Measurements from ENCODE around the gene SLC25A38.
"Not testable (repeated sequence)": the region's sequence is repeated elsewhere in the genome, so short reads cannot be mapped to it uniquely, and the experiment has no call there.

SLC25A38 gene

GRCh38 chr3:39353168-39353927 is 29.8 kb upstream of the SLC25A38 start:
- H3K4me3 Mint-ChIP-seq; ATAC-seq; H3K4me1 Mint-ChIP-seq; H3K9me3 Mint-ChIP-seq; DNase-seq; H3K27ac Mint-ChIP-seq; H3K36me3 Mint-ChIP-seq (ENCODE audit: low read depth); H3K27me3 Mint-ChIP-seq: not testable (repeated sequence)

- no peaks in the 10 kb centered on the region for H3K27me3 Mint-ChIP-seq
- ATAC-seq (no peak), DNase-seq (no peak)
- no peak overlapping the region for H3K27ac Mint-ChIP-seq
- no peaks in the 10 kb centered on the region for H3K9me3 Mint-ChIP-seq
- H3K4me1 Mint-ChIP-seq, result peaks cover 34% of the 10 kb centered on the region
- H3K36me3 Mint-ChIP-seq (ENCODE audit: low read depth), result no peaks in the 10 kb centered on the region
- H3K4me3 Mint-ChIP-seq, result no peak overlapping the region
These were observed 24.8 kb upstream of the SLC25A38 start for GRCh38 chr3:39358333-39358732.

GRCh38 chr3:39361252-39361927 is 21.8 kb upstream of the SLC25A38 start:
- H3K4me1 Mint-ChIP-seq, result peaks cover 37% of the 10 kb centered on the region
- no peaks in the 10 kb centered on the region for H3K9me3 Mint-ChIP-seq
- no peaks in the 10 kb centered on the region for H3K36me3 Mint-ChIP-seq (ENCODE audit: low read depth)
- peak overlapping the region; percentile 62 for H3K4me3 Mint-ChIP-seq
- ATAC-seq (peak; percentile 91), DNase-seq (peak; percentile 47)
- H3K27me3 Mint-ChIP-seq, result no peaks in the 10 kb centered on the region
- peak overlapping the region; percentile 65 for H3K27ac Mint-ChIP-seq

GRCh38 chr3:39362192-39362591 is 21.0 kb upstream of the SLC25A38 start:
- Mint-ChIP-seq H3K27me3 (no peaks in the 10 kb centered on the region), H3K4me1 (peaks cover 37% of the 10 kb centered on the region), H3K9me3 (no peaks in the 10 kb centered on the region), H3K4me3 (no peak overlapping the region), H3K27ac (peak overlapping the region; percentile 18), H3K36me3 (ENCODE audit: low read depth) (no peaks in the 10 kb centered on the region)
- DNase-seq (no peak), ATAC-seq (peak; percentile 13)

GRCh38 chr3:39362812-39363211 is 20.4 kb upstream of the SLC25A38 start:
- ATAC-seq (no peak), DNase-seq (no peak)
- H3K36me3 Mint-ChIP-seq (ENCODE audit: low read depth), result no peaks in the 10 kb centered on the region
- peaks cover 36% of the 10 kb centered on the region for H3K4me1 Mint-ChIP-seq
- H3K27ac Mint-ChIP-seq, result peak overlapping the region; percentile 18
- H3K27me3 Mint-ChIP-seq, result no peaks in the 10 kb centered on the region
- no peak overlapping the region for H3K4me3 Mint-ChIP-seq
- H3K9me3 Mint-ChIP-seq, result no peaks in the 10 kb centered on the region

- H3K27me3 Mint-ChIP-seq; ATAC-seq; H3K4me3 Mint-ChIP-seq; H3K27ac Mint-ChIP-seq; DNase-seq; H3K36me3 Mint-ChIP-seq (ENCODE audit: low read depth); H3K9me3 Mint-ChIP-seq; H3K4me1 Mint-ChIP-seq: not testable (repeated sequence)
These were observed 12.7 kb upstream of the SLC25A38 start for GRCh38 chr3:39370450-39370849.

- H3K9me3 Mint-ChIP-seq, result no peaks in the 10 kb centered on the region
- DNase-seq (no peak), ATAC-seq (no peak)
- no peaks in the 10 kb centered on the region for H3K4me1 Mint-ChIP-seq
- no peaks in the 10 kb centered on the region for H3K36me3 Mint-ChIP-seq (ENCODE audit: low read depth)
- no peak overlapping the region for H3K4me3 Mint-ChIP-seq
- H3K27ac Mint-ChIP-seq, result no peak overlapping the region
- H3K27me3 Mint-ChIP-seq, result no peaks in the 10 kb centered on the region
These were observed 10.3 kb upstream of the SLC25A38 start for GRCh38 chr3:39372833-39373232.

GRCh38 chr3:39376959-39377634 is 6.1 kb upstream of the SLC25A38 start:
- Mint-ChIP-seq H3K9me3 (no peaks in the 10 kb centered on the region), H3K4me1 (peaks cover 3% of the 10 kb centered on the region), H3K27me3 (no peaks in the 10 kb centered on the region), H3K4me3 (no peak overlapping the region), H3K36me3 (ENCODE audit: low read depth) (no peaks in the 10 kb centered on the region), H3K27ac (peak overlapping the region; percentile 0)
- ATAC-seq (no peak), DNase-seq (no peak)

- Mint-ChIP-seq H3K36me3 (ENCODE audit: low read depth) (no peaks in the 10 kb centered on the region), H3K27ac (peak overlapping the region; percentile 26), H3K4me3 (no peak overlapping the region), H3K4me1 (peaks cover 12% of the 10 kb centered on the region), H3K9me3 (no peaks in the 10 kb centered on the region), H3K27me3 (no peaks in the 10 kb centered on the region)
- DNase-seq, result peak; percentile 41
- peak; percentile 76 for ATAC-seq
These were observed 5.1 kb upstream of the SLC25A38 start for GRCh38 chr3:39378088-39378487.

- no peaks in the 10 kb centered on the region for H3K9me3 Mint-ChIP-seq
- H3K4me1 Mint-ChIP-seq, result peaks cover 14% of the 10 kb centered on the region
- DNase-seq (no peak), ATAC-seq (no peak)
- H3K27me3 Mint-ChIP-seq, result no peaks in the 10 kb centered on the region
- no peaks in the 10 kb centered on the region for H3K36me3 Mint-ChIP-seq (ENCODE audit: low read depth)
- H3K4me3 Mint-ChIP-seq, result no peak overlapping the region
- no peak overlapping the region for H3K27ac Mint-ChIP-seq
These were observed 4.0 kb upstream of the SLC25A38 start for GRCh38 chr3:39378957-39379777.

- Mint-ChIP-seq H3K27me3 (no peaks in the 10 kb centered on the region), H3K4me3 (no peak overlapping the region), H3K9me3 (no peaks in the 10 kb centered on the region), H3K27ac (no peak overlapping the region), H3K4me1 (peaks cover 20% of the 10 kb centered on the region), H3K36me3 (ENCODE audit: low read depth) (peaks cover 2% of the 10 kb centered on the region)
- ATAC-seq (no peak), DNase-seq (no peak)
These were observed 3.4 kb upstream of the SLC25A38 start for GRCh38 chr3:39379778-39380155.

GRCh38 chr3:39381432-39381831 is 1.7 kb upstream of the SLC25A38 start:
- H3K4me1 Mint-ChIP-seq, result peaks cover 36% of the 10 kb centered on the region
- H3K4me3 Mint-ChIP-seq, result no peak overlapping the region
- peaks cover 8% of the 10 kb centered on the region for H3K36me3 Mint-ChIP-seq (ENCODE audit: low read depth)
- ATAC-seq (no peak), DNase-seq (no peak)
- no peak overlapping the region for H3K27ac Mint-ChIP-seq
- H3K9me3 Mint-ChIP-seq, result no peaks in the 10 kb centered on the region
- no peaks in the 10 kb centered on the region for H3K27me3 Mint-ChIP-seq

- Mint-ChIP-seq H3K27me3 (no peaks in the 10 kb centered on the region), H3K4me1 (peaks cover 59% of the 10 kb centered on the region), H3K9me3 (no peaks in the 10 kb centered on the region), H3K4me3 (peak overlapping the region; percentile 96), H3K27ac (peak overlapping the region; percentile 99), H3K36me3 (ENCODE audit: low read depth) (peaks cover 13% of the 10 kb centered on the region)
- peak; percentile 97 for DNase-seq
- peak; percentile 82 for ATAC-seq
These were observed 903 bp downstream of the SLC25A38 start for GRCh38 chr3:39383881-39384664.

GRCh38 chr3:39384665-39385000 is 1.5 kb downstream of the SLC25A38 start:
- peaks cover 64% of the 10 kb centered on the region for H3K4me1 Mint-ChIP-seq

More at GRCh38 chr3:39384665-39385000, 1.5 kb downstream of the SLC25A38 start:
- Mint-ChIP-seq H3K27me3 (no peaks in the 10 kb centered on the region), H3K9me3 (no peaks in the 10 kb centered on the region), H3K27ac (peak overlapping the region; percentile 99), H3K4me3 (peak overlapping the region; percentile 96), H3K36me3 (ENCODE audit: low read depth) (peaks cover 17% of the 10 kb centered on the region)
- DNase-seq (no peak), ATAC-seq (no peak)
